ENCODE data around the gene PDGFRB. TPM values are rescaled to one million over a fixed set of nuclear protein-coding genes. Genes with fewer than 3 reads are reported as not detected.
A peak's percentile ranks its signal among the peaks of the same experiment; 100 is the strongest.

Gene PDGFRB
- total RNA-seq, 1 donor from 2014 or later = 0.30 TPM

GRCh38 chr5:150181766-150182545 is 26.3 kb upstream of the PDGFRB start:
- peak; percentile 7 for DNase-seq (ENCODE audit: low read depth)

DNA sequence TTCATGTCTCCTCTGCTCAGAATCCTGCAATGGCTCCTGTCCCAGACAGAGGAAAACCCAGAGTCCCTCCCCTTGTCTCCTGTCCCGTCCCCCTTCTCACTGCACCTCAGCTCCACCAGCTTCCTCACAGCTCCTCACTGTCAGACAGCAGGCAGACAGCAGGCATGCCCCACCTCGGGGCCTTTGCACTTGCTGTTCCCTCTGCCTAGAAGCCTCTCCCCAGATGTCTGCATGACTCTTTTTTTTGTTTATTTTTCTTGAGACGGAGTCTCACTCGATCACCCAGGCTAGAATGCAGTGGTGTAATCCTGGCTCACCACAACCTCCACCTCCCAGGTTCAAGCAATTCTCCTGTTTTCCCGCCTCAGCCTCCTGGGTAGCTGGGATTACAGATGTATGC is 25.4 kb upstream of the PDGFRB start:
- DNase-seq (ENCODE audit: low read depth) = no peak

- DNase-seq (ENCODE audit: low read depth) = no peak
Measured at GRCh38 chr5:150180241-150181026, 24.8 kb upstream of the PDGFRB start.

DNA sequence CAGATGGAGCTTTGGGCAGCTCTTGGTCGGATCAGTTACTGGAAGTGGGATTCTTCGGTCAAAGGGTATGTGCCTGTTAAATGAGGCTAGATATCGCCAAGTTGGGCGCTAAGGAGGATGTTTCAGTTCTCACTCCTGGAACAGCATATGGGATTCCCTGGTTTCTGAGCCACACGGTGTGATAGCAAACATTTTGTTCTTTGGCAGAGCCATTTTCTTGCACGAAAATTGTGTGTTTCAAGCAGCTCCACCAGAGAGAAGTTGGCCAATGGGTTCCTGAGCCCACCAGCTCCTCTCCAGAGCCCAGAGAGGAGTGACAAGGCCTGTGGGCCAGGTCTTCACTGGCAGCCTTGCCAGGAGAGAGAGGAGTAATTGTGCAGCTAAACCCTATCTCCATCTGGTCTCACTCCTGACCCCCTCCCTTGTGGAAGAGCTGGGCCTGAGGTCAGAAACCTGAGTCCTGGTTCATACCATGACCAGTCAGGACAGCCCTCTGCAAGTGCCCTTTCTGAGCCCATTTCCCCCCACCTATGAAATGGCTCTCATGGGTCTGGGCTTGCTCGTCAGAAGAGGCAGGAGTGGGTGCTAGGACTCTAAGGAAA is 23.5 kb upstream of the PDGFRB start:
- DNase-seq (ENCODE audit: low read depth) = no peak

DNA sequence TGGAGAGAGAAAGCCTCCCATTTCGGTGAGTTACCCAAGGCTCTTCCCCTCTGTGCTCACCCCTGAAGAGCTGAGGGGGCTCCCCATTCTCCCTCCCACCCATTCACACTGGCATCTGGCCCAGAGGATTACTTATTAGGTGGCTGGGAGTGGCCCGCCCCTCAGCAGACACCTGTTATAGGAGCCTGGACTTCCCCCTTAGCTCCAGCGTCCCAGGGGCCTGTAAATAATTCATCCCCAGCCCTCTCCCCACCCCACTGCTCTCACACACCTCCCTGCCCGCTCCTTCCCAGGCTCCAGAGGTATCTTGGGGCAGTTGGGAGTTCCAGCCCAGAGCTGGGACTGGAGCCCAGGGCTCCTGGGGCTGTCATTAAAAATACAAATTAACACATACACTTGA is 22.6 kb upstream of the PDGFRB start:
- DNase-seq (ENCODE audit: low read depth) = peak; percentile 11

DNA sequence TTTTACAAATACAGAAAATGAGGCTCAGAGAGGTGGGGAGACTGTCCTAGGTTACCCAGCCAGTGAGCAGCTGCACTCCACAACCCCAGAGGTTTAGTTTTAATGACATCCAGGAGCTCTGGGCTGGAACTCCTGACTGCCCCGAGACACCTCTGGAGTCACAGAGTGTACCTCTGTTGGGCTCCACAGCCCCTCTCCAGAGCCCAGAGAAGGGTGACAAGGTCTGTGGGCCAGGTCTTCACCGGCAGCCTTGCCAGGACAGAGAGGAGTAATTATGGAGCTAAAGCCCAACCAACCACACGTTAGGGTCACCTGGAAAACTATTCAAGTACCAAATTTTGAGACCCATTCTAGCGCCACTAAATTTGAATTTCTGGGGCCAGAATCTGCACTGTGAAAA is 22.1 kb upstream of the PDGFRB start:
- no peak for DNase-seq (ENCODE audit: low read depth)

GRCh38 chr5:150176745-150177477 is 21.3 kb upstream of the PDGFRB start:
- no peak for DNase-seq (ENCODE audit: low read depth)

DNA sequence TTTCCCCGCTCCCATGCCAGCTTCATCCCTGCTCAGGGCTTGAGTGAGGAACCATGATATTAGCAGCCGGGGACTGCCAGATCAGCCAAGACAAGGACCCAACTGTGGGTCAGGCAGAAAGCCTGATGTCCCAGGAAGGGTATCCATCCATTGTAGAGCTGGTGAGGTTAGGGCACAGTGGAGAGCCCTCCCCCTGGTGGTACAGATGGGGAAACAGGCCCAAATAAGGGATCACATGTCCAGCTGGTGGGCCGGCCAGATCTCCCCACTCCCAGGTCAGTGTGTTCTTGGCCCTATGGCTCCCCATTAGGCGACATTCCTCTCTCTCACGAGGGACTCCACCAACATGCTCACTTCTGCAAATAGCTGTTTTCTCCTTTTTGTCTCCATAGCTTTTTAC is 19.9 kb upstream of the PDGFRB start:
- no peak for DNase-seq (ENCODE audit: low read depth)

DNA sequence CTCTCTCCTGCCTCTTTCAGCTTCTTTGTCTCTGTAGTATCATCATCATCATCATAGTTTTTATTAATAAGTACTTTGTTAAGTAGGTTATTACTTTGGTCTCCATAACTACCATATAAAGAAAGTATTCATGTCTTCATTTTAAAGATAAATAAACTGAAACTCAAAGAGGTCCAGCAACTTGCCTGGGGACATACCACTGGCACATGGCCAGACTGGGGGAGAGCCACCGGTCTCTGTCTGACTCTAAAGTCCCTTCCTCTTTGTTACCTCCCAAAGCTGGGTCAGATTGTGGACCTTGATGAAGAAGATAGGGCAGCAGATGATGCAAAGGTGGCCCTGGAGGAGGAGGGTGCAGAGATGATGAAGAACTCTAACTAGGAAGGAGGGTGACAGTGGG is 19.4 kb upstream of the PDGFRB start:
- DNase-seq (ENCODE audit: low read depth) = no peak

GRCh38 chr5:150174285-150174684 is 18.6 kb upstream of the PDGFRB start:
- no peak for DNase-seq (ENCODE audit: low read depth)

- no peak for DNase-seq (ENCODE audit: low read depth)
Measured at GRCh38 chr5:150173161-150173560, 17.5 kb upstream of the PDGFRB start.

- DNase-seq (ENCODE audit: low read depth) = no peak
Measured at GRCh38 chr5:150172556-150172955, 16.9 kb upstream of the PDGFRB start.

DNA sequence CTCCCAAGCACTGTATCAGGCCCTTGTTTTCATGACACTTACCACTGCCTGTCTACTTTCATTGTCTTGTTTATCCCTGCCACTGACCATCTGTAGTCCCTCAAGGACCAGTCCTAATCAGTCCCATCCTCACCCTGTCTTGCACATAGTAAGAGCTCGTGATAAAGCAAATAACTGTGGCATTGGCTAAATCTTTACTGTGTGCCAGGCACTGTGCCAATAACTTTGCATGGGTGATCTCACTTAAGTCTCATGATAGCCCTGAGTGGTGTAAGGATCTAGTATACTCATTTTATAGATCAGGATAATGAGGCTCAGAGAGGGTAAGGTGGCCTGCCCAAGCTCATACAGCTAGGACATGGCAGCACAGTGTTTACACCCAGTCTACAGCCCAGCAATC is 16.5 kb upstream of the PDGFRB start:
- DNase-seq (ENCODE audit: low read depth) = no peak

DNA sequence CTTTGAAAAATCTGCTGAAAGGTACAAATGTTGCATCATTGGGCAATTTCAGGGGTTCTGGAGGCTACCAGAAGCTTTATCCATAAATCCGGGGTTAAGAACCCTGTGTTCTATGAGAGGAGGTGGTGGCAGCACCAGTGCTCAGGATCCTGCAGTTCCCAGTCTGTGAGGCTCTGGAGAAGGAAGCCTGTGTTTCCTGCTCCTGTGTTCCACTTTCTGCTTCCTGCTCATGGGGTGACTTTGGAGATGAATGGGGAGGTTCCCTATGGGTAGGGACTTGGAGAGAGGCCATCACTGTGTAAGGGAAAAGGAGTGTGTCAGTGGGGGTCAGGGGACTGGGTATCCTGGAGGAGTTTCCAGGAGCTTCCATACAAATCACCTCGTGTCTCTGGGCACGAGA is 13.2 kb upstream of the PDGFRB start:
- no peak for DNase-seq (ENCODE audit: low read depth)

DNA sequence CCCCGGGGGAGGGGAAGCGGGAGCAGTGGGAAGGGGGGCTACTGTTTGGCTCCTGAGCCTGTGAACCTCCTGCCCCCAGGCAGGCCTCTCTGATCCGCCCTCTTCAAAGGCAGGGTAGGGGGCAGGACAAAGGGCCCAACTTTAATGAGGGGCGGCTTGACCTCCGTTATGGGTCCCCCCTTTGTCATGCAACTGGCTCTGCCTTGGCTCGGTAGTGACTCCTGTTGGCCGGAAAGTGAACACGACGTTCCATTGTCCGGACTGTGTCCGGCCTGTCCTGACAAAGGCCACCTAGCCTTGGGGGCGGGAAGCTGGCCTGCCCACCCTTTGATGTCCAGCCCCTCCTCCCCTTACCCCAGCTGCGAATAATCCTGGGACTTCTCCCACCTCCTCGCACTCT is 12.3 kb upstream of the PDGFRB start:
- no peak for DNase-seq (ENCODE audit: low read depth)

- DNase-seq (ENCODE audit: low read depth) = no peak
Measured at GRCh38 chr5:150167512-150167850, 11.8 kb upstream of the PDGFRB start.

- DNase-seq (ENCODE audit: low read depth) = no peak
Measured at GRCh38 chr5:150166650-150167511, 11.2 kb upstream of the PDGFRB start, which contains the start of gene CDX1. CDX1 (plus strand) TSS chr5:150166778; CDS start chr5:150166877, 99 bp downstream.

DNA sequence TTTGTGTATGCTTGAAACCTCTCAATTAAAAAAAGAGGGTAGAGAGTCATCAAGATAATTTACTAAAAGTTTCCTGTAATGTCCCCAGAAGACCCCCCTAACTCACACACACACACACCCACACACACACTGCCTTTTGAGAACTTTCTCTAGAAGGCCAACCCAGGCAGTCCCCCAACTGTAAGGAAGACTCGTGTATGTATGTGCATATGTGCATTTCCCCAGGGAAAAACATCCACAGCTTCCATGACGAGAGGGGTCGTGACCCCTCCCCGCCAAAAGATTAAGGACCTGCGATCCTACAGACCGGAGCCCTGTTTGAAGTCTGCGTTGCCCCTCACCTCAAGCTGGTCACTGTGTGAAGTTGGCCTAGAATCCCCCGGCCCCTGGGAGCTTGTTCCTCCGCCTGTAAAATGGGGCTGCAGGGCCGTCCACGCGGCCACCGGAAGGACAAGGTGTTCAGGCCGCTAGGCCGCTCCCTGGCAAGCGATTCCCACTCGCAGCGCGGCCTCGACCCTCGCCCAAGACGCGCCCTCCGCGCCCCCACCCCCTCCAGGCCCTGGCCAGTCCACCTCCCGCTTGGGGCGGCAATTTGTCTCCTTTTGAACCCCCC is 10.5 kb upstream of the PDGFRB start:
- no peak for DNase-seq (ENCODE audit: low read depth)

DNA sequence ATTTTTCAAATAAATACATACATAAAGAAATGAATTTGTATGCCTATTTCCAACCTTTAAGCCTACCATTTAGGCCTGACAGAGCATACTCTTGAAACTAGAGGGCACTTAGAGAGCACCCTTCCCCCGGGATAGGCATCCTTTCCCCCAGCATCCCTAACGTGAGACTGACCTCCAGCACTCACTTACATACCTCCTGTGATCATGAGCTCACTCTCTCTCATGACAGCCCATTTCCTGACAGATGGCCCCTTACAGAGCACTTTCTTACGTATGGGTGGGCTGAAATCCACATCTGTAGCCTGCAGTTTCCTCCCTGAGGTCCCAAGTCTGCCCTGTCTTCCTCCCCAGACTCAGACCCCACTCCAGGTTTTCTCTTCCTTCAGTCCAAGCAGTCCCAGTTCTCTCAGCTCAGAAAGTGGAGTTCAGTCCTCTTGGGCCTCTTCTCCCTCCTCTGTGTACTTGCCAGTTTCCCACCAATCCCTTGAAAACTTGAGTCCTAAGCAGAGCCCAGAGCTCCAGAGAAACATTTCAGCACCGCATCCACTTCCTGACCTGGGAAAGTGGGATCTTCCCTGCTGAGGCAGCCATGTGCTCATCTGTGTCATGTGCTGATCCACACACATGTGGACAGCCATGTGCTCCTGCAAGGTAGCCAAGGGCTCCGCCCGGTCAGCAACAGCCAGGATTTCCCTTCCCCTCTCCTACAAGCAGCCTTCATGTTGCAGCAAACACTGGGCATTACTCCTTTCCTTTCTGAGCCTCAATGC is 8.8 kb upstream of the PDGFRB start:
- DNase-seq (ENCODE audit: low read depth) = no peak

DNA sequence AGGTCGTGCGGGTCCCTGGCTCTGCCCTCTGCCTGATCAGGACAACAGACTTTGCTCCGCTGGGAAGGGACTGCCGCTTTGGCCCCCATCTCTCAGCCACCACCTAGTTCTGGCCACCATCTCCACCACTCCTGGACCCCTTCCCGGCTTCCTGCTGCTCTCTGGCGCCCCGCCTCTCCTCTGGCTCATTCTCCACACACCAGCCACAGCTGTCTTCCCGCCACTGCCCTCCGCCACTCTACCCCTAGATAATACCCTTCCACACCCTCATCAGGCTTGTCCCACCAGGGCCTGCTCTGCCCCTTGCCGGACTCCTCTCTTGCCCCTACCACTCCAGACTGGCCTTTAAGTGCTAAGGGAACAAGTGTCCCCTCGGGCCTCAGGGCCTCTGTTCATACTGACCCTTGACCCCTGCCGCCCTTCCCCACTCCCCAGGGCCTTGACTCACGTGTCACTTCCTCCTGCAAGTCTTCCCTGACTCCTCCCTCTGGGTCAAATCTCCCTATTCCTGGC is 8.0 kb upstream of the PDGFRB start:
- DNase-seq (ENCODE audit: low read depth) = no peak
